ENCODE data around the gene USP5. TPM values are rescaled to one million over a fixed set of nuclear protein-coding genes. Genes with fewer than 3 reads are reported as not detected.

Gene USP5
- total RNA-seq, 1 donor from 2014 or later: 60.9 TPM

DNA sequence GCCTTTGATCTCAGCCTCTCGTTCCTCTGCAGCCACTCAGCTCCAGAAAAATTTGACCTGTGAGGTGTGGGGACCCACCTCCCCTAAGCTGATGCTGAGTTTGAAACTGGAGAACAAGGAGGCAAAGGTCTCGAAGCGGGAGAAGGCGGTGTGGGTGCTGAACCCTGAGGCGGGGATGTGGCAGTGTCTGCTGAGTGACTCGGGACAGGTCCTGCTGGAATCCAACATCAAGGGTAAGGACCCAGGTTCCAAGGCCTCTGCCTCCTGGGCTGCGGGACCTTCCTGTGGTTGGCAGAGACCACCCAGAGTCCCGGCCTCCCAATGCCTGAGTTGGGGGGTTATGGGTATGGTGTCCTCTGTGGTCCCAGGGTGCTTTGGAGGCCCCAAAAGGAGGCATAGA lies 34.9 kb upstream of the USP5 start:
- H3K27me3 Mint-ChIP-seq (ENCODE audit: insufficient read depth, low read depth): peaks cover 11% of the 10 kb centered on the region

DNA sequence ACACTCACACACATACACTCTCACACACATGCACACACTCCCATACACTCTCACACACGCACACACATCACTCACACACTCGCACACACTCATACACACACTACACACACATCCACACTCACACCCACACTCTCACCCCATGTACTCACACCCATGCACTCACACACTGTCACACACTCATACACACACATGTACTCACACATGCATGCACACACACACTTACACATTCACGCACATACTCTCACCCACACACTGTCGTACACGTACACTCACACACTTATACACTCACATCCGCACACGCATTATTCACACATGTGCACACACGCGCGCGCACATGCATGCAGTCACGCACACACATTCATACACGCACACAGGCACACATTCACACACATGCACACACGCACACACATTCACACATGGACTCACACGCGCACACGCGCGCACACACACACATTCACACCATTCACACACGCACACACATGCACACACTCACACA lies 34.2 kb upstream of the USP5 start:
- H3K4me1 Mint-ChIP-seq: peaks cover 53% of the 10 kb centered on the region
- Histone ChIP-seq H3K4me3 (no peak overlapping the region), H3K27ac (no peak overlapping the region)

More for the DNA sequence above, 34.9 kb upstream of the USP5 start:
- Histone ChIP-seq H2AFZ (replicated peaks) (no peak overlapping the region), H3K36me3 (no peaks in the 10 kb centered on the region), H3K27ac (no peak overlapping the region), H4K20me1 (ENCODE audit: low read depth) (no peaks in the 10 kb centered on the region), H3K4me1 (peaks cover 37% of the 10 kb centered on the region), H3K27me3 (no peaks in the 10 kb centered on the region), H3K79me2 (ENCODE audit: low read depth) (no peaks in the 10 kb centered on the region), H3F3A (ENCODE audit: low read depth) (peaks cover 39% of the 10 kb centered on the region), H3K9ac (no peak overlapping the region), H3K4me3 (no peak overlapping the region), H3K9me3 (ENCODE audit: low read depth) (no peaks in the 10 kb centered on the region), H3K4me2 (no peak overlapping the region)
- no peak for TF ChIP-seq EZH2phosphoT487 (IDR thresholded peaks at IDR 0.05)
- TF ChIP-seq, protein P1, sequence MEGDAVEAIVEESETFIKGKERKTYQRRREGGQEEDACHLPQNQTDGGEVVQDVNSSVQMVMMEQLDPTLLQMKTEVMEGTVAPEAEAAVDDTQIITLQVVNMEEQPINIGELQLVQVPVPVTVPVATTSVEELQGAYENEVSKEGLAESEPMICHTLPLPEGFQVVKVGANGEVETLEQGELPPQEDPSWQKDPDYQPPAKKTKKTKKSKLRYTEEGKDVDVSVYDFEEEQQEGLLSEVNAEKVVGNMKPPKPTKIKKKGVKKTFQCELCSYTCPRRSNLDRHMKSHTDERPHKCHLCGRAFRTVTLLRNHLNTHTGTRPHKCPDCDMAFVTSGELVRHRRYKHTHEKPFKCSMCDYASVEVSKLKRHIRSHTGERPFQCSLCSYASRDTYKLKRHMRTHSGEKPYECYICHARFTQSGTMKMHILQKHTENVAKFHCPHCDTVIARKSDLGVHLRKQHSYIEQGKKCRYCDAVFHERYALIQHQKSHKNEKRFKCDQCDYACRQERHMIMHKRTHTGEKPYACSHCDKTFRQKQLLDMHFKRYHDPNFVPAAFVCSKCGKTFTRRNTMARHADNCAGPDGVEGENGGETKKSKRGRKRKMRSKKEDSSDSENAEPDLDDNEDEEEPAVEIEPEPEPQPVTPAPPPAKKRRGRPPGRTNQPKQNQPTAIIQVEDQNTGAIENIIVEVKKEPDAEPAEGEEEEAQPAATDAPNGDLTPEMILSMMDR (IDR thresholded peaks at IDR 0.05): no peak
- no peak for TF ChIP-seq EZH2 (IDR thresholded peaks at IDR 0.05)
- Mint-ChIP-seq H3K27ac (no peak overlapping the region), H3K4me1 (peaks cover 47% of the 10 kb centered on the region), H3K36me3 (no peaks in the 10 kb centered on the region), H3K4me3 (peak overlapping the region; percentile 67), H3K9me3 (no peaks in the 10 kb centered on the region)
- no peak for DNase-seq (ENCODE audit: low spot score)

DNA sequence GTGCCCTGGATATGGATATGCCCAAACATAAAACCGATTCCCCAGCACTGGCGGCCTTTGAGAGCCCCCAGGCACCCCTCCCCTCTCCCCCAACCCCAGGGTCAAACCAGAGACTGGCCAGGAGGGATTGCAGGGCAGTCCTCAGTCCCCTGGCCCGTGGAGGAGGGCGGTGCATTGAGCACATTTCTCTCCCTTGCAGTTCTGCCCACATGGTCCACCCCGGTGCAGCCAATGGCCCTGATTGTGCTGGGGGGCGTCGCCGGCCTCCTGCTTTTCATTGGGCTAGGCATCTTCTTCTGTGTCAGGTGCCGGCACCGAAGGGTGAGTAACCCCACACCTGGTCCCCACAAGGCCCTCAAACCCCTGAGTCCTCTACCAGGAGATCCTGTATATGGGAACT lies 33.7 kb upstream of the USP5 start:
- TF ChIP-seq, protein P1 (IDR thresholded peaks at IDR 0.05): no peak
- TF ChIP-seq EZH2phosphoT487 (IDR thresholded peaks at IDR 0.05): no peak
- TF ChIP-seq EZH2 (IDR thresholded peaks at IDR 0.05): no peak
- no peaks in the 10 kb centered on the region for H3K36me3 ChIP-seq
- H3K36me3 Mint-ChIP-seq: peaks cover 3% of the 10 kb centered on the region
- H3K9me3 ChIP-seq (ENCODE audit: low read depth): no peaks in the 10 kb centered on the region
- no peaks in the 10 kb centered on the region for H4K20me1 ChIP-seq (ENCODE audit: low read depth)
- H3K27me3 ChIP-seq: no peaks in the 10 kb centered on the region
- peak overlapping the region; percentile 89 for H3K4me2 ChIP-seq
- peaks cover 51% of the 10 kb centered on the region for H3F3A ChIP-seq (ENCODE audit: low read depth)
- no peak overlapping the region for H3K27ac ChIP-seq
- peaks cover 9% of the 10 kb centered on the region for H3K27me3 Mint-ChIP-seq (ENCODE audit: insufficient read depth, low read depth)
- H3K9ac ChIP-seq: no peak overlapping the region
- DNase-seq (ENCODE audit: low spot score): peak; percentile 52
- no peaks in the 10 kb centered on the region for H3K9me3 Mint-ChIP-seq
- H3K4me3 ChIP-seq: no peak overlapping the region
- peaks cover 58% of the 10 kb centered on the region for H3K4me1 Mint-ChIP-seq
- peak overlapping the region; percentile 96 for H3K27ac Mint-ChIP-seq
- H3K79me2 ChIP-seq (ENCODE audit: low read depth): no peaks in the 10 kb centered on the region
- no peak overlapping the region for H2AFZ ChIP-seq (replicated peaks)
- H3K4me3 Mint-ChIP-seq: peak overlapping the region; percentile 73
- H3K4me1 ChIP-seq: peaks cover 48% of the 10 kb centered on the region

More for the DNA sequence above, 34.2 kb upstream of the USP5 start:
- H3K9me3 Mint-ChIP-seq: no peaks in the 10 kb centered on the region
- Histone ChIP-seq H4K20me1 (ENCODE audit: low read depth) (no peaks in the 10 kb centered on the region), H3K4me1 (peaks cover 43% of the 10 kb centered on the region), H2AFZ (replicated peaks) (no peak overlapping the region), H3K4me2 (peak overlapping the region; percentile 89), H3K79me2 (ENCODE audit: low read depth) (no peaks in the 10 kb centered on the region), H3K9me3 (ENCODE audit: low read depth) (no peaks in the 10 kb centered on the region), H3K36me3 (no peaks in the 10 kb centered on the region), H3F3A (ENCODE audit: low read depth) (peaks cover 45% of the 10 kb centered on the region), H3K27me3 (no peaks in the 10 kb centered on the region), H3K9ac (no peak overlapping the region)
- DNase-seq (ENCODE audit: low spot score): no peak
- H3K4me3 Mint-ChIP-seq: peak overlapping the region; percentile 4
- peaks cover 9% of the 10 kb centered on the region for H3K27me3 Mint-ChIP-seq (ENCODE audit: insufficient read depth, low read depth)
- no peaks in the 10 kb centered on the region for H3K36me3 Mint-ChIP-seq
- no peak for TF ChIP-seq EZH2 (IDR thresholded peaks at IDR 0.05)
- TF ChIP-seq EZH2phosphoT487 (IDR thresholded peaks at IDR 0.05): no peak
- TF ChIP-seq, protein P1 (IDR thresholded peaks at IDR 0.05): no peak
- peak overlapping the region; percentile 58 for H3K27ac Mint-ChIP-seq

Data from neural progenitor cell (in vitro differentiated cells).